ENCODE results near the gene IFNK. TPM values are rescaled to one million over a fixed set of nuclear protein-coding genes. Genes with fewer than 3 reads are reported as not detected.

IFNK gene
- total RNA-seq, 1 experiment from 2014 or later, result not detected

DNA sequence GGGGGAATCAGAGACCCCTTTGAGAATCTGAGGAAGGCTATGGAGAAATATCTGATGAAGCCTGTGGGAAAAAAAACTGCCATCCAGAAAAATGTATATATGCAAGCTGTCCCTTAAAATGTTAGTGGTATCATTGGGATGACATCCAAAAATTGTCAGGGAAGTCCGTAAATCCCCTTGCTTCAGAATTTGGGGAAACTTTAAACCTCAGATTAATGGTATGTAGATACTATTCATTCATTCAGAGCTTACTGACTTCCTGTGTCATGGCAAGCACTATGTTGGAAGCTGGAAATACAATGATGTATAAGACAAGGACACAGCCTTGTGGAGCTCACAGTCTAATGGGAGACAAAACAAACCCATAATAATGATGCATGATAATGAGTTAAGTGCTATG is 16.4 kb downstream of the IFNK start:
- Histone ChIP-seq H4K20me1 (ENCODE audit: insufficient read depth) (no peaks in the 10 kb centered on the region), H3K27ac (peak overlapping the region; percentile 71), H3K79me2 (ENCODE audit: low read depth) (no peaks in the 10 kb centered on the region), H3K9me3 (ENCODE audit: insufficient read depth, low read depth) (no peaks in the 10 kb centered on the region), H3K4me2 (peak overlapping the region; percentile 70), H3K36me3 (ENCODE audit: low read depth) (no peaks in the 10 kb centered on the region), H3K4me3 (no peak overlapping the region; the same call in 1 of the 2 replicates), H3F3A (ENCODE audit: insufficient read depth, low read depth) (peaks cover 13% of the 10 kb centered on the region), H3K9me2 (ENCODE audit: insufficient read depth) (no peaks in the 10 kb centered on the region), H2AFZ (no peak overlapping the region), H3K4me1 (replicated peaks; ENCODE audit: insufficient read depth) (peaks cover 25% of the 10 kb centered on the region), H3K27me3 (ENCODE audit: insufficient read depth, low read depth) (no peaks in the 10 kb centered on the region)
- CTCF ChIA-PET, result no interaction called here
- intact Hi-C loops (cut with micrococcal nuclease; ENCODE audit: unreplicated experiment), result no loop called here
- no peak for TF ChIP-seq EZH2 (IDR thresholded peaks at IDR 0.05; ENCODE audit: low read depth)
- TF ChIP-seq, protein P1, sequence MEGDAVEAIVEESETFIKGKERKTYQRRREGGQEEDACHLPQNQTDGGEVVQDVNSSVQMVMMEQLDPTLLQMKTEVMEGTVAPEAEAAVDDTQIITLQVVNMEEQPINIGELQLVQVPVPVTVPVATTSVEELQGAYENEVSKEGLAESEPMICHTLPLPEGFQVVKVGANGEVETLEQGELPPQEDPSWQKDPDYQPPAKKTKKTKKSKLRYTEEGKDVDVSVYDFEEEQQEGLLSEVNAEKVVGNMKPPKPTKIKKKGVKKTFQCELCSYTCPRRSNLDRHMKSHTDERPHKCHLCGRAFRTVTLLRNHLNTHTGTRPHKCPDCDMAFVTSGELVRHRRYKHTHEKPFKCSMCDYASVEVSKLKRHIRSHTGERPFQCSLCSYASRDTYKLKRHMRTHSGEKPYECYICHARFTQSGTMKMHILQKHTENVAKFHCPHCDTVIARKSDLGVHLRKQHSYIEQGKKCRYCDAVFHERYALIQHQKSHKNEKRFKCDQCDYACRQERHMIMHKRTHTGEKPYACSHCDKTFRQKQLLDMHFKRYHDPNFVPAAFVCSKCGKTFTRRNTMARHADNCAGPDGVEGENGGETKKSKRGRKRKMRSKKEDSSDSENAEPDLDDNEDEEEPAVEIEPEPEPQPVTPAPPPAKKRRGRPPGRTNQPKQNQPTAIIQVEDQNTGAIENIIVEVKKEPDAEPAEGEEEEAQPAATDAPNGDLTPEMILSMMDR (conservative IDR thresholded peaks at IDR 0.05), result no peak
- BruUV-seq (replicated peaks), result no TSS peak
- POLR2A ChIA-PET (ENCODE audit: unreplicated experiment), result no interaction called here
- no peak for DNase-seq

DNA sequence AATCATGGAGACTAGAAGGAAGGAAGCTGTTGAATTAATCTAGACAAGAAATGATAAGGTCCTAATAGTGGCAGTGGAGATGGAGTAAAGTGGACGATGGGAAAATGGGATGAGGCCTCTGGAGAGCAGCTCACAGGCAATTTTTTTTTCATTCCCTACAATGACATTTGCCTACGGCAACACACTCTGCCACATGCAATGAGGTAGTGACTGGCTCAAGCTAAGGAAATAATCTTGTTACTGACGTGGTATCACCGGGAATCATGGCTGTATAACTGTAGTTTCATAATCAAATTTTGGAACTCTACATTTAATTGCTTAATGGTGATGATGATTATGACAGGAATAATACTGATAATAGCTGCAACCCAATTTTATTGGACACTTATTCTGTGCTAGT is 17.6 kb downstream of the IFNK start:
- no TSS peak for BruUV-seq (replicated peaks)
- no peaks in the 10 kb centered on the region for H3K9me2 ChIP-seq (ENCODE audit: insufficient read depth)
- intact Hi-C loops (cut with micrococcal nuclease; ENCODE audit: unreplicated experiment), result no loop called here

DNA sequence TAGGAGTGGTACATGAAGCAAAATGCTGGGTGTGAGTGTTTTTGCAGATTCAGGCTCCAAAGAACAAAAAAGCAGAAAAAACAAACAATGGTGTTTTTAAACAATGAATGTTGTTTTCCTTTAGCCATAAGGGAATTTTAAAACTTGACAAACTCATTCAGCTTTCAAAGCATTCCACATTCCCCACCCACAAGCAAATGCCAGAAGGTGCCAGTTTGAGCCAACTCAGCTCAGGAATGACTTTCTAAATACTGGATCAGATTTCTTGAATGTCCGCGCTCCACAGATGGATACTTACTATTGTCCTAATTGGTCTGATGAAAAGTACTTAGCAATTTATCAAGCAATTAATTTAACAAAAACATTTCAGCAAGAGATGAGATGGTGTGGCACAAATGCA is 18.4 kb downstream of the IFNK start:
- DNase-seq, result no peak
- no peaks in the 10 kb centered on the region for H3K9me3 ChIP-seq (ENCODE audit: insufficient read depth, low read depth)
- no peaks in the 10 kb centered on the region for H3K36me3 ChIP-seq (ENCODE audit: low read depth)
- H3K27me3 ChIP-seq (ENCODE audit: insufficient read depth, low read depth), result no peaks in the 10 kb centered on the region
- no peak overlapping the region for H3K4me2 ChIP-seq
- TF ChIP-seq, protein P1 (conservative IDR thresholded peaks at IDR 0.05), result no peak
- peaks cover 13% of the 10 kb centered on the region for H3F3A ChIP-seq (ENCODE audit: insufficient read depth, low read depth)
- H3K79me2 ChIP-seq (ENCODE audit: low read depth), result no peaks in the 10 kb centered on the region
- intact Hi-C loops (cut with micrococcal nuclease; ENCODE audit: unreplicated experiment), result no loop called here
- no peak overlapping the region for H3K4me3 ChIP-seq
- ChIA-PET POLR2A (ENCODE audit: unreplicated experiment) (no interaction called here), CTCF (interaction anchor here (0.6 kb wide), 1 partner anchor 172 kb away, joined by 3 read pairs; no protein-coding TSS in a partner anchor)
- no peaks in the 10 kb centered on the region for H3K9me2 ChIP-seq (ENCODE audit: insufficient read depth)
- H3K4me1 ChIP-seq (replicated peaks; ENCODE audit: insufficient read depth), result peaks cover 25% of the 10 kb centered on the region
- H4K20me1 ChIP-seq (ENCODE audit: insufficient read depth), result no peaks in the 10 kb centered on the region
- no peak overlapping the region for H2AFZ ChIP-seq
- BruUV-seq (replicated peaks), result no TSS peak
- H3K27ac ChIP-seq, result no peak overlapping the region

More for the DNA sequence above, 17.6 kb downstream of the IFNK start:
- Histone ChIP-seq H2AFZ (no peak overlapping the region), H3K27me3 (ENCODE audit: insufficient read depth, low read depth) (no peaks in the 10 kb centered on the region), H3K9me3 (ENCODE audit: insufficient read depth, low read depth) (no peaks in the 10 kb centered on the region), H3K4me3 (no peak overlapping the region), H3K4me2 (no peak overlapping the region), H3K4me1 (replicated peaks; ENCODE audit: insufficient read depth) (peaks cover 25% of the 10 kb centered on the region), H3K36me3 (ENCODE audit: low read depth) (no peaks in the 10 kb centered on the region), H3F3A (ENCODE audit: insufficient read depth, low read depth) (peaks cover 13% of the 10 kb centered on the region), H3K27ac (no peak overlapping the region), H3K79me2 (ENCODE audit: low read depth) (no peaks in the 10 kb centered on the region), H4K20me1 (ENCODE audit: insufficient read depth) (no peaks in the 10 kb centered on the region)
- ChIA-PET CTCF (no interaction called here), POLR2A (ENCODE audit: unreplicated experiment) (no interaction called here)
- TF ChIP-seq EZH2 (IDR thresholded peaks at IDR 0.05; ENCODE audit: low read depth), result no peak
- TF ChIP-seq, protein P1 (conservative IDR thresholded peaks at IDR 0.05), result no peak
- DNase-seq, result no peak

All from PC-9 (cell line).